Muscle layer of colon (tissue), 2 donors: ENCODE measurements around the gene RARA.

Experiments used
- H3K27ac ChIP-seq: one replicate; pipeline ENCODE4 v1.7.0; 2013; ENCODE audit warnings: low read depth, mild to moderate bottlenecking, low read length, moderate library complexity
- H3K27me3 ChIP-seq, 2 donors: one replicate each; pipeline ENCODE4 v1.7.0; 2013; ENCODE audit warnings: low read length in 2 of 2, mild to moderate bottlenecking in 2 of 2; ENCODE audit not compliant: insufficient read depth in 2 of 2, control insufficient read depth in 1 of 2
- H3K36me3 ChIP-seq: one replicate; pipeline ENCODE4 v1.7.0; 2013; ENCODE audit warnings: mild to moderate bottlenecking, low read length; ENCODE audit not compliant: insufficient read depth
- H3K4me1 ChIP-seq: one replicate; pipeline ENCODE4 v1.7.0; 2013; ENCODE audit warnings: mild to moderate bottlenecking, low read length; ENCODE audit not compliant: insufficient read depth
- H3K4me3 ChIP-seq, 2 donors: one replicate each; pipeline ENCODE4 v1.7.0; 2013; ENCODE audit warnings: low read length in 2 of 2, low read depth in 1 of 2, mild to moderate bottlenecking in 1 of 2, moderate library complexity in 1 of 2
- H3K9ac ChIP-seq: one replicate; pipeline ENCODE4 v1.7.0; 2013; ENCODE audit warnings: low read length
- H3K9me3 ChIP-seq: one replicate; pipeline ENCODE4 v1.7.0; 2013; ENCODE audit warnings: mild to moderate bottlenecking, low read length
- donor health status: abdominal sarcoma.
- donor health status: Adenocarcinoma of cecum.

The RARA gene

DNA sequence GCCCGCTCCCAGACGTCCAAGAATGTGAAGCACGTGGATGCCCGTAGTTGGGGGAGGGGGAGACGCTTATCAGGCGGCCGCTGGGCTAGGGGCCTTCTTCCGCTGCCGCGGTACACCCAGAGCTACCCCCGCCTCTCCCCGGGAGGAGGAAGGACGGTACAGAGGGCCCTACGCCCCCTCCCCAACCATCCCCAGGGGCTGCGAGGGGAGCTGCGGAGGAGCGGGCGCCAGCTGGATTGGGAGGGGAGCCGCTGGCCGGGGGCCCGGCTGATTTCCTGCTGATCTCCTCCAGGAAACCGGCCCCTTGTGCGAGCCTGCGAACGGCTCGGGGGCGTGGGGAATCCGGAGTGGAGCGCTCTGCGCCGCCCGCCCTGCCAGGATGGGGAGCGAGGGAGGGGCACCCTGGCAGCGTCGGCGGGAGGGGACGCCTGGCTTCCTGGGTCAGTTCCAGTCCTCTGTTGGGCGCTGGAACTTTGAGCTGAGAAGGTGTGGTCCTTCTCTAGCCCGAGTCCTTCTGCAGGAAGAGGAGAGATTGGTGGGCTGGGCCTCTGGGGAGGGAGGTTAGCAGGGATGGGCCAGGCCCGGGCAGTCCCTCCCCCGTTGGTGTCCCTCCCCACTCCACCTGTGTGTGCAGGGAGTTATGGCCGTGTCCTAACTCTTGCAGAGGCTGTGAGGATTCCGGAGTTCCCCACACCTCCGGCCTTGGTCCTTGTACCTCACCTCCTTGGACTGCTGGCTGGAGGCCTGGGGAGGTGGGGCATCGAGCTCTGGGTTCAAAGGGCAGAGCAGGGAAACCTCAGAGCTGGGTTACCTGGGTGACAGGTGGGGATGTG is 36.4 kb downstream of the RARA start:
- Histone ChIP-seq H3K27me3 (no peaks in the 10 kb centered on the region), H3K9me3 (no peaks in the 10 kb centered on the region), H3K4me3 (peak overlapping the region; percentile 51 to 83), H3K27ac (peak overlapping the region; percentile 96), H3K36me3 (peaks cover 12% of the 10 kb centered on the region), H3K9ac (no peak overlapping the region), H3K4me1 (peaks cover 81% of the 10 kb centered on the region)

DNA sequence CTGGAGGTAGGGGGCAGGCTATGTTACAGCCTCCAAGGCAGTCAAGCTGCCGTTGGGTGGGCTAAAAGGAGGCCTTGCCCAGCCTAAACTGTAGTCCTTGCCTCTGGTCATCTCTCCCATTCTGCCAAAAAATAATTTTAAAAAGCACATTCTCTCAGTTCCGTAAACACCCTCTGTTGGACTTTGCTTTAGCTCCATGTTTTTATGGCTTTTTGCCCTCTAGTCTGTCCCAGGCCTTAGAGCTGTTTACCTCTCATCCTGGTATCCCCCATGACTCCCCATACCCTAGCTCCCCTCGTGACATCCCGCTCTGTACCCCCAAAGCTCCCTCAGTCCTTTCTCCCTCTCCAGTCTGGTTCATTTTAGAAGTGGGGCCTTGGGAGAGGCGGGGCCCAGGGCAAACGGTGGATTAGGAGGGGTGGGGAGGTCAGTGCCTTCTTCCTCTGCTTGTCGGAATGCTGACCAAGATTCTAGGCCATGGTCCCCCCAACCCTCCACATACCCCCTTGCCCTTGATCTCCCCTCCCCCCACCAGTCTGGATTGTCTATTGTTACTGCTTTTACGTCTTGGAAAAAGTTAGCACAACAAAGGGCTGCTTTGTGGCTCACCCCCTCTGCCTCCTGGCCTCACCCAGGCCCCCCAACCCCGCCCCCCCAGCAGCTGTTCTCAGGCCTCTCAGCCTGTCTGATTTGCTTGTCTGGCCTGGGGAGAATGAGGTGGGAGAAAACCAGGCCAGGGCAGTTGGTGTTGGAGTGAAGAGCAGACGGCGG is 37.2 kb downstream of the RARA start:
- Histone ChIP-seq H3K36me3 (peaks cover 12% of the 10 kb centered on the region), H3K9ac (no peak overlapping the region), H3K9me3 (no peaks in the 10 kb centered on the region), H3K27ac (peak overlapping the region; percentile 96), H3K4me3 (peak overlapping the region; percentile 51 to 83), H3K4me1 (peaks cover 79% of the 10 kb centered on the region), H3K27me3 (no peaks in the 10 kb centered on the region)

DNA sequence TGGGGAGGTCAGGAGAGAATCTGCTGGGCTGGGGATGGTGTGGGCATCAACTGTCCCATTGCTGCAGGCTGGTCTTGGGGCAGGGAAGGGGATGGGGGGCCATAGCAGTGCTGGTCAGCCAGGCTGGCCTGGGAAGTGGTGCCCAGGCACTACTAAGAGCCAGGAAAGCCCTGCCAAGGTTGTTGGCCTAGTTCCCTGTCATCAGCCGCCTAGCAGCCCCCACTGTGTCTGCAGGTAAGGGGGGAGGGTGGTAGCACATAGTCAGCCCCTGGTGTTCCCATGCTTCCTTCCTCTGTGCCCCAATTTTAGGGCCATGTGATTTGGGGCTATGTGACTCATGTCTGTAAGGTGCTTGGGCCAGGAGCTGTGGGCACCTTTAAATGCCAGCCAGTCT is 37.8 kb downstream of the RARA start:
- Histone ChIP-seq H3K27ac (peak overlapping the region; percentile 51), H3K9ac (no peak overlapping the region), H3K36me3 (peaks cover 17% of the 10 kb centered on the region), H3K4me3 (peak overlapping the region in 1 of 2 donors; percentile 40), H3K9me3 (no peaks in the 10 kb centered on the region), H3K4me1 (peaks cover 79% of the 10 kb centered on the region), H3K27me3 (no peaks in the 10 kb centered on the region)

DNA sequence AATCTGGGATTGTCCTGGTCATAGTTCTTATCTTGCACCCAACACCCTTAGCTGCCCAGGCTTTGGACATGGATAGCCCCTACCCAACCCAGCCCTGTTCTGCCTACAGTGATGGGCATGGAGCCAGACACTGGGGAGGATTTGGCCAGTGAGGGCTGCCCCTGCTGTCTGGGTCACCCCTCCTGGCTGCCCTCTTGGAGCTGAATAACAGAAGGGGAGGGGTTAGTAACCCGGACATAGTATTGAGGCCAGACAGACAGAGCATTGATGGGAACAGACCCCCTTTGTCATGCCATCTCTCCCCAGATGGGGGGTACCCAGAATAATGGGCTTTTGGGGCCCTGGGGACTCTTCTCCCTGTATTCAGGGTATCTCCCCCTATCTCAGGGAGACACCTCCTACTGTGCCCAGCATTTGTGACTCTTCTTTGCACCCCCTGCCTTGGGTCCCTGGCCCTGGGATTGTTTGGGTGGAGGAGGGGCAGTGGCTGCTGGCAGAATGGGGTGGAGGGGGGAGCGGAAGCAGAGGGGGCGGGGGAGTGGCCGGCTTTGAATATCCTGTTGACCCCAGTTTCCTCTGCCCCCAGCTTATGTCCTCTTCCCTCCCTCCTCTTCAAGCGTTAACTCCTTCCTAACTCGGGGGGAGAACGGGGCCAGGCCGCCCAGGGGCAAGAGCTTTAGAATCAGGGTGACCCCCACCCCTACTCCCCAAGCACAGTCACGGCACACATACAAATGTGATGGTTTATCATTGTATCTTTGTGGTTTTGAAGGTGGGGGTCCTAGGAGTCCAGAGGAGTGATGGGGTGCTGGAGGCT is 38.5 kb downstream of the RARA start:
- H3K4me3 ChIP-seq, result peak overlapping the region in 1 of 2 donors; percentile 40
- peak overlapping the region; percentile 1 for H3K27ac ChIP-seq
- H3K27me3 ChIP-seq, result no peaks in the 10 kb centered on the region
- no peak overlapping the region for H3K9ac ChIP-seq
- H3K9me3 ChIP-seq, result no peaks in the 10 kb centered on the region
- H3K36me3 ChIP-seq, result peaks cover 25% of the 10 kb centered on the region
- H3K4me1 ChIP-seq, result peaks cover 79% of the 10 kb centered on the region

DNA sequence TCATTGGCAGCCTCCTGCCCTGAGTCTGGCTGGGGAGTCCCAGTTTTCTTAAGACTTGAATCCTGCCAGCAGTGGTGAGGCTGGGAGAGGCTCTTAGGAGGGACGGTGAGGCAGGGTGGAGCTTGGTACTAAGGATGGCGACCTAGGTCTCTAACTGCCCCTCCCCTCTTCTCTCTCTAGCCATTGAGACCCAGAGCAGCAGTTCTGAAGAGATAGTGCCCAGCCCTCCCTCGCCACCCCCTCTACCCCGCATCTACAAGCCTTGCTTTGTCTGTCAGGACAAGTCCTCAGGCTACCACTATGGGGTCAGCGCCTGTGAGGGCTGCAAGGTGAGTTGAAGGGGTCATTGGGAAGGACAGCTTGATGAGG is 39.1 kb downstream of the RARA start:
- no peak overlapping the region for H3K9ac ChIP-seq

DNA sequence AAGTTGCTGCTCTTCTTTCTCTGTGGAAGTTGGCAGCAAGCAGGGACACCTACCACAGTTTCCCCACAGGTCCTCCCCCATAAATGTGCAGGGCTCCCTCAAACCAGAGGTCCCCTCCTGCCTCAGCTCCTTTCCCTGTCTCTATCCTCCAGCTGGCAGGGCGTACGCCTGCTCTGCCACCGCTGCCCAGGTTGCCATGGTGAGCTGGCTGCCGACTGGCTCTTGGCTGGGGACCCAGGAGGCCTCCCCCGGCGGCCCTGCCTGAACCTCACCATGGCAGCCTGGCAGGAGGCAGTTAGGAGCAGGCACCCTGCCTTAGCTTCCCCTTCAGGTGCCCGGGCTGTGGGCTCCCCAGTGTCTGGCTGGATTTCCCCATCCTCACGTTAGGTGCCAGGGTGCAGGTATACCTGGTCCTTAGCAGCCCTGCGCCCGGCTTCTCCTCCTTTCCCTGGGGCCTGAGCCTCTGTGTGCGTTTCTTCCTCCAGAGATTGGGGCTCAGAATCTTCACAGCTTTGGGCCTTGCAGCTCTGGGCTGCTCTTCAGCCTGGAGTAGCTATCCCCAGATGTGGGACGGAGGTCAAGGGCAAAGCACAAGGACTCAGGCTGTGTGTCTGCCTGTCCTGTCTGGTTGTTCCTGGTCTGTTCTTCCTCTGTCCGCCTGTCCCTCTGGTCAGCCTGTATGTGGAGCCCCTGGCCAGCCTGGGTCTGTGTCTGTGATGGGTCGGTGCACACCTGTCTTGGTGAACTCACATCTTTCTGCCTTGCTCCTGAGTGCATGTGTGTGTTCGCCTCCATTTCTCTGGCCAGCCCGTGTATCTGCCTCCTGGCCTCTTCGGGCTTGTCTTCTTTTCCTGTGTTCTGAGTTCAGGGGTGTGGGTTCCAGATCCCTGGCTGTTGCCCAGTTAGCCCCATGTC is 39.8 kb downstream of the RARA start:
- Histone ChIP-seq H3K36me3 (peaks cover 35% of the 10 kb centered on the region), H3K9me3 (no peaks in the 10 kb centered on the region), H3K27ac (peak overlapping the region; percentile 67), H3K4me1 (peaks cover 66% of the 10 kb centered on the region), H3K27me3 (no peaks in the 10 kb centered on the region), H3K4me3 (peak overlapping the region in 1 of 2 donors; percentile 21), H3K9ac (no peak overlapping the region)

More for the DNA sequence above, 39.1 kb downstream of the RARA start:
- Histone ChIP-seq H3K27me3 (no peaks in the 10 kb centered on the region), H3K9me3 (no peaks in the 10 kb centered on the region), H3K4me3 (peak overlapping the region in 1 of 2 donors; percentile 21), H3K36me3 (peaks cover 31% of the 10 kb centered on the region), H3K27ac (peak overlapping the region; percentile 67), H3K4me1 (peaks cover 73% of the 10 kb centered on the region)

DNA sequence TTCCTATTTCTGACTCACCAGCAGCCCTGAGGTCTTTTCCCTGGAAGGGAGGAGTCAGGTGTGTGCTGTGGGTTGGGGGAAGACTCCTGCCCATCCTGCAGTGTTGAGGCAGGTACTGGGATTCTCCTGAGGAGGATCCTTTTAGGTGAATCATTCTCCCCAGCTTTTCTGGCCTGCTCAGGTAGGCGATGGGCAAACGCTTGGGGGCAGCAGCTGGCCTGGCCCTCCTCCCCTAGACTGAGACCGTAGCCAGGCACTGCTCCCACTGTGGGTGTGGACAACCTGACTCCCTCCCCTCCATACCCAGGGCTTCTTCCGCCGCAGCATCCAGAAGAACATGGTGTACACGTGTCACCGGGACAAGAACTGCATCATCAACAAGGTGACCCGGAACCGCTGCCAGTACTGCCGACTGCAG is 40.5 kb downstream of the RARA start:
- H3K4me3 ChIP-seq, result no peak overlapping the region
- H3K27me3 ChIP-seq, result no peaks in the 10 kb centered on the region
- peaks cover 40% of the 10 kb centered on the region for H3K36me3 ChIP-seq
- no peak overlapping the region for H3K9ac ChIP-seq
- H3K9me3 ChIP-seq, result no peaks in the 10 kb centered on the region
- H3K4me1 ChIP-seq, result peaks cover 60% of the 10 kb centered on the region
- H3K27ac ChIP-seq, result peak overlapping the region; percentile 42

DNA sequence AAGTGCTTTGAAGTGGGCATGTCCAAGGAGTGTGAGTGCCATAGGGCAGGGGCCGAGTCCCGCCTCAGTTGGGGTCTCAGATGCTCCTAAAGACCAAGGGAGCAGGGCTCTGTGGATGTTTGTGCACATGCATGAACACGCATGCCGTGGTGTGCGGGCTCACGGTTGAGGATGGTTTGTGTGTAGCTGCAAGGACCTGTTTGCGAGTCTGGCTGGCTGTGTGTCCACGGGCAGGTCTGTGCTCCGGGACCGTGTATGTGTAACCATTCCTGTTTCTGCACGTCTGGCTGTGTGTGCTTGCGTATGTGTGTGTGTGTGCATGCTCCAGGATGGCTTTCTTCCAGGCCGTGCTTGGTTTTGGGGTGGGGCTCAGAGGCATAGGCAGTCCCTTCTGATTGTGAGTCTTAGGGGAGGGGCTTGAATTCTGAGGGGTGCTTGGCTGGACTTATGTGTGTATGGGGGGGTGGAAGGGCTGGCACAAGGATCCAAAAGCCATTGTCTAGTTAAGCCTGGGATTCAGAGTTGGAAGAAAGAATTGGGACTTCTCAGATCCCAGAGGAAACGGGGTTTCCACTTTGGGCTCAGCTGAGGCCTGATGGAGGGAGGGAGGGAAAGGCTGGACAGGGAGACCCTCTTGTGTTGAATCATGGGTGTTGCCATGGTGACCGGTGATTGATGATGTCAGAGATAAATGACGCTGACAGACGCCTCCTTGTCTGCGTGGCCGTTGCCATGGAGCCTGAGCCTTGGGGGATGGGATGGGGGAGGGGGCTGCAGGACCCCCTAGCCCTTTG is 41.1 kb downstream of the RARA start:
- Histone ChIP-seq H3K27me3 (no peaks in the 10 kb centered on the region), H3K36me3 (peaks cover 40% of the 10 kb centered on the region), H3K9me3 (no peaks in the 10 kb centered on the region), H3K9ac (no peak overlapping the region), H3K4me3 (no peak overlapping the region), H3K27ac (no peak overlapping the region), H3K4me1 (peaks cover 61% of the 10 kb centered on the region)

DNA sequence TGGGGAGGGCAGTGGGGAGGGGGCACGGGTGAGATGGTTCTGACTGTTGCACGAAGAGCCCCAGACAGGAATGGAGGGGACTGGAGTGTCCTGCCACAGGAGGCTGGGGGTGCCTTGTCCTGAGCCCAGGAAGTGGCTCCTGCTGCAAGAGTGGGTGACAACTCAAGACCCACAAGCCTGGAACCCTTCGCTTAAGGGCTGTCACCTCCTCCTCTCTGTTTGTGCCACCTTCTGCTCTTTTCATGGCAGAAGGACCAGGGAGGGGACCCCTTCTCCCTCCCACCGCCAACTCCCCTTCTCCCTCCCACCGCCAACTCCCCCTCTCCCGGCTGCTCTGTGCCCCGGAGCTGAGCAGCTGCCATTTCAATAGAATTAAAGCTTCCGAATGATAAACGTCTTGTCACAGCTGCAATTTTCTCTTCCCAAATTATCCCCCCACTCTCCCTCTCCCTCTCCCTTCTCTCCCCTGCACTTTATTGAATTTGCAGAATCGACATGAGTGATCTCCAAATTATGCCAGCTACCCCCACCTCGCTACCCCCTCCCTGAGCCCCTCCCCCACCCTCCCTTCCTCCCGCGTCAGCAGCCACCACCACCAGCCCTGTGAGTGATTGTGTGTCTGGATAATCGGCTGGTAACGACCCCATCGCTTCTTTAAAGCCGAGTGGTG is 41.8 kb downstream of the RARA start:
- H3K9me3 ChIP-seq, result no peaks in the 10 kb centered on the region
- H3K27ac ChIP-seq, result no peak overlapping the region
- peaks cover 47% of the 10 kb centered on the region for H3K36me3 ChIP-seq
- no peaks in the 10 kb centered on the region for H3K27me3 ChIP-seq
- H3K4me1 ChIP-seq, result peaks cover 64% of the 10 kb centered on the region
- H3K9ac ChIP-seq, result no peak overlapping the region
- no peak overlapping the region for H3K4me3 ChIP-seq
